Dedifferentiated amniotic fluid mesenchymal stem cell (primary cell): ENCODE measurements around the gene ALPK1.
"Not testable (repeated sequence)": the region's sequence is repeated elsewhere in the genome, so short reads cannot be mapped to it uniquely, and the experiment has no call there.

Experiments used
- DNase-seq: peaks from one replicate; pipeline ENCODE4 v3.0.0-alpha.2; 2016; ENCODE audit errors: extremely low spot score

Gene ALPK1

DNA sequence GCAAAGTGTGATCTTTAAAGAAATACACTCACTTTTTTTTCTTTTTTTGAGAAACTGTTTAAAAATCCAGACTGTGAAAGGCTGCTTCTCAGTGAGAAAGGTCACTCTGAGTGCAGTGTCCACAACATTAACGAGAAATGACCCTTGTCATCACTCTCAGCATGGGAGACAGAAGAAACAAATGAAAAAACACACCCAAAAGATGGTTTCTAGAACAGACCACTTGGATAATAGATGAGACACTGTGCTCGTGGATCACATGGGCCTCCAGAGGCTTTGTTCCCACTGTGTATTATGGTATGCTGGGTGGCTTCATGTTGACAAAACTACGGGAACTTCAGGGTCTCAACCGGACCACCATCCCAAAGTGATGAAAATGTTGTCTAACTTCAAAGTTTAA, 153.9 kb downstream of the ALPK1 start:
- no peak for DNase-seq

DNA sequence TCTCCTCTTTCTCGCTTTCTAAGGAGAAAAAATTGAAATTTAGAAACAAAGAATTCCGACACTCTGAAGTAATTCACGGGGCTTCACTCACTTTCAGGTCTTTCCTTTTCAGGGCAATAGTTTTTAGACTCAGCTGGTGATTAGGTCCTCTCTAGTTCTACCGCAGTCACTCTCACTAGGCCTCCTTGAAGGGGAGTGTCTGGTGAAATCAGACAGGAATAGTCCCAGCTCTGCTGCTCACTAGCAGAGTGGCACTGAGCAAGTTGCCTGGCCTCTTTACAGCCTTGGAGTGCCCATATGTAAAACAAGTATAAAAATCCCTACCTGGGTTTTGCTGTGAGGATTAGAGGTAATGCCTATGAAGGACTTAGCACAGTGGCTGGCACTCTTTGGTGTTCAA, 154.7 kb downstream of the ALPK1 start:
- no peak for DNase-seq

DNA sequence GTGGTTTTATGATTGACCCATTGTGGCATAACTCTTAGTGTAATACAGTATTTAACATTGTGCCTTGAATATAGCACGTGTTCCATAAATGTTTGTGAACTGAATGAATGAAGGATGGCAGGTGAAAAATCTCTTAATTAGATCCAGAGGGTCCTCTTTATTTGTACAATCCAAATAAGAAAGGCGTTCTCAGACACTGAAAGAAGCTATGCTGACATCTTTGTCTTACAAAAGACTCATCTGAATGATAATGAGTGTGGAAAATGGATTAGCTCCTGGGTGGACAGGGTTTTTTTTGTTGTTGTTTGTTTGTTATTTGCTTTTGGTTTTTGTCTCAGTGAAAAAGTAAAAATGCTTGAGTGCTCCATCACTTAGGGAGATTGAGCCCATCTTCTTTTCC, 156.2 kb downstream of the ALPK1 start:
- no peak for DNase-seq

DNA sequence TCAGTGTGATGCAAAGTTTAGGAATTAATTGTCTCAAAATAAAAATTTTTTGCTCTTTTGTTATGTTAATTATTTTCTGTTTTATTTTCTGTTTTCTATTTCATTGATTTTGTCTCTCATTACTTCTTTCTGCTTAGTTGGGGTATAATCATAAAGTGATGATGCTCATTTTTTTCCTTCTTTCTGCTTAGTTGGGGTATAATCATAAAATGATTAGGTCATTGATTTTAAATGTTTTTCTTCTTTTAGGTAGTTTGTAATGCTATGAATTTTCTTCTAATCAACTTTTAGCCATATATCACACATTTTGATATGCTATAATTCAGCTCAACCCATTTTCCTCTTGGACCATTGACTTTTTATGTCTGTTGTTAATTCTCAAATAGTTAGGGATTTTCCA, 175.1 kb downstream of the ALPK1 start:
- no peak for DNase-seq

DNA sequence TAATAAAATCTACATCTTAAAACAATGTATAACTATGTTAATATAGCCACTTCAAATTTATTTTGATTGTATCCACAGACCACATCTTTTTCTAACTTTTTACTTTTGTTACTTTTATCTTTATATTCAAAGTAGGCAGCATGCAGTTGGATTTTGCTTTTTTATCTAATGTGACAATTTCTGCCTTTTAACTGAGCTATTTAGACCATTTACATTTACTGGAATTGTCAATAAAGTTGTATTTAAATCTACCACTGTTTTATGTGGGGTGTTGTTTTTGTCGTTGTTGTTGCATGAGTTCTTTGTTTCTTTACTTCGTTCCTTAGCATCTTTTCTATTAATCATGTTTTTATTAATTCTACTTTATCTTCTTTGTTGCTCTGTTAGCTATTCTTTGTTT, 176.8 kb downstream of the ALPK1 start:
- no peak for DNase-seq

DNA sequence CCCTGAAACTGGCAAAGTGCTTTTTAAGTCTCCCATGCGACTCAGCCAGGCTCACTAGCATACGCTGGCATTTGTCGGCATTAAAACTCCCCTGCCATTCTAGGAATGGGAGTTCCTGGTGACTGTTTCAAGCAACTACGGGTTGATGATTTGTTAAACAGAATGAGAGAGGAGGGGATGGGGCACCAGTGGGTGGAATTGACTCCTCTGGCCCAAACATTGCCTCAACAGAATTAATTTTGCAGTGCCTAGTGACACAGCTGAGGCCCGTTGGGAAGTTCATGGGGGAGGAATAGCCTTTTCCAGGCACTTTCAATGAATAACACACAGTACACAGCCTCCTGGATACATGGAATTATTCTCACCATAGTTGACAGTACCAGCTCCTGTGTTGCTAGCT, 188.8 kb downstream of the ALPK1 start:
- DNase-seq: no peak

DNA sequence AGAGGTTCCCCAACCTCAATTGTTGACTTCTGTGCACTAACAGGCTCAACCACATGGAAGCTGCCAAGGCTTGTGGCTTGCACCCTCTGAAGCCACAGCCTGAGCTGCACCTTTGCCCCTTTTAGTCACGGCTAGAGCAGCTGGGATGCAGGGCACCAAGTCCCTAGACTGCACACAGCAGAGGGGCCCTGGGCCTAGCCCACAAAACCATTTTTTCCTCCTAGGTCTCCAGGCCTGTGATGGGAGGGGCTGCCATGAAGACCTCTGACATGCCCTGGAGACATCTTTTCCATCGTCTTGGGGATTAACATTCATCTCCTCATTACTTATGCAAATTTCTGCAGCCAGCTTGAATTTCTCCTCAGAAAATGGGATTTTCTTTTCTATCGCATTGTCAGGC, 193.6 kb downstream of the ALPK1 start:
- not testable (repeated sequence) for DNase-seq
